Neuronal stem cell (in vitro differentiated cells): ENCODE measurements around the gene CELF1.
A peak's percentile ranks its signal among the peaks of the same experiment; 100 is the strongest.

ENCODE experiments used
- DNase-seq: peaks from one replicate; pipeline ENCODE4 v3.0.0-alpha.2; 2013; ENCODE audit warnings: low spot score
- H2AFZ ChIP-seq: one replicate; pipeline ENCODE4 v1.6.1; 2013; ENCODE audit warnings: mild to moderate bottlenecking, low read length, inconsistent platforms
- H2AK5ac ChIP-seq: 2 replicates; pipeline ENCODE4 v1.6.1; 2013; ENCODE audit warnings: low read depth, mild to moderate bottlenecking, inconsistent platforms, low read length, moderate library complexity, mixed read lengths
- H2BK120ac ChIP-seq: 2 replicates; pipeline ENCODE4 v1.6.1; 2013; ENCODE audit warnings: low read depth, mild to moderate bottlenecking, inconsistent platforms, low read length, moderate library complexity, mixed read lengths
- H2BK12ac ChIP-seq: one replicate; pipeline ENCODE4 v1.6.1; 2013; ENCODE audit warnings: low read length, inconsistent platforms
- H2BK15ac ChIP-seq: 2 replicates; pipeline ENCODE4 v1.6.1; 2013; ENCODE audit warnings: mild to moderate bottlenecking, low read length, inconsistent platforms, mixed read lengths
- H2BK5ac ChIP-seq: one replicate; pipeline ENCODE4 v1.6.1; 2013; ENCODE audit warnings: inconsistent platforms, mild to moderate bottlenecking, low read length, moderate library complexity
- H3K14ac ChIP-seq: one replicate; pipeline ENCODE4 v1.6.1; 2013; ENCODE audit warnings: low read length, inconsistent platforms
- H3K18ac ChIP-seq: 2 replicates; pipeline ENCODE4 v1.6.1; 2013; ENCODE audit warnings: low read length, inconsistent platforms
- H3K23ac ChIP-seq: 2 replicates; pipeline ENCODE4 v1.6.1; 2013; ENCODE audit warnings: low read depth, mild to moderate bottlenecking, mixed read lengths, low read length, inconsistent platforms; ENCODE audit not compliant: poor library complexity
- H3K27ac ChIP-seq: replicated peaks from 3 replicates; pipeline ENCODE4 v1.5.1; 2013; ENCODE audit warnings: low read length, inconsistent platforms
- H3K27me3 ChIP-seq, 3 experiments: 2 replicates each; pipeline ENCODE4 v1.6.1; 2013; ENCODE audit warnings: low read length in 3 of 3, mild to moderate bottlenecking in 2 of 3, inconsistent platforms in 1 of 3, low read depth in 1 of 3, mixed read lengths in 1 of 3, moderate library complexity in 1 of 3; ENCODE audit not compliant: control insufficient read depth in 3 of 3, insufficient read depth in 3 of 3
- H3K36me3 ChIP-seq, 2 donors: replicated peaks in 1 of 2; 2 replicates each; pipeline ENCODE4 v1.6.1; 2013; ENCODE audit warnings: low read length in 2 of 2; ENCODE audit not compliant: control insufficient read depth in 2 of 2, insufficient read depth in 2 of 2
- H3K4ac ChIP-seq: 2 replicates; pipeline ENCODE4 v1.6.1; 2013; ENCODE audit warnings: inconsistent platforms, mild to moderate bottlenecking, low read length, moderate library complexity
- H3K4me1 ChIP-seq, 2 donors: 1 replicate in 1 of 2; 2 replicates in 1 of 2; pipeline ENCODE4 v1.6.1; 2013; ENCODE audit warnings: low read length in 2 of 2, low read depth in 1 of 2; ENCODE audit not compliant: control insufficient read depth in 2 of 2, insufficient read depth in 1 of 2
- H3K4me2 ChIP-seq: one replicate; pipeline ENCODE4 v1.6.1; 2013; ENCODE audit warnings: mild to moderate bottlenecking, low read length, inconsistent platforms; ENCODE audit not compliant: insufficient read depth, poor library complexity, severe bottlenecking
- H3K4me3 ChIP-seq, 2 donors: 2 replicates each; pipeline ENCODE4 v1.5.1; 2013; ENCODE audit warnings: low read length in 2 of 2, mild to moderate bottlenecking in 2 of 2, inconsistent platforms in 1 of 2, moderate library complexity in 1 of 2
- H3K79me1 ChIP-seq: one replicate; pipeline ENCODE4 v1.6.1; 2013; ENCODE audit warnings: low read depth, mild to moderate bottlenecking, inconsistent platforms, low read length, moderate library complexity
- H3K9ac ChIP-seq: one replicate; pipeline ENCODE4 v1.6.1; 2013; ENCODE audit warnings: mild to moderate bottlenecking, low read depth, low read length, inconsistent platforms; ENCODE audit not compliant: poor library complexity
- H3K9me3 ChIP-seq, 2 donors: replicated peaks in 1 of 2; 2 replicates each; pipeline versions ENCODE3 to v1.6.1; 2013; ENCODE audit warnings: low read length in 2 of 2, mild to moderate bottlenecking in 2 of 2, inconsistent platforms in 1 of 2, low read depth in 1 of 2, mixed read lengths in 1 of 2, moderate library complexity in 1 of 2; ENCODE audit not compliant: control insufficient read depth in 2 of 2, insufficient read depth in 1 of 2
- H4K8ac ChIP-seq: one replicate; pipeline ENCODE4 v1.6.1; 2013; ENCODE audit warnings: low read depth, mild to moderate bottlenecking, inconsistent platforms, low read length, moderate library complexity
- H4K91ac ChIP-seq: one replicate; pipeline ENCODE4 v1.6.1; 2013; ENCODE audit warnings: low read length, low read depth, mild to moderate bottlenecking, inconsistent platforms; ENCODE audit not compliant: poor library complexity
- WGBS, 2 donors: extraction: QIAGEN DNeasy Blood & Tissue Kit; methylation state at CpG; one replicate each; pipeline ENCODE4 v1.1.7; 2013; ENCODE audit warnings: missing lambda C conversion rate in 2 of 2, mixed read lengths in 1 of 2; ENCODE audit not compliant: insufficient read length in 2 of 2, insufficient replicate concordance in 1 of 2; ENCODE audit errors: extremely low coverage in 2 of 2; 5-methylcytosine and 5-hydroxymethylcytosine counted together

Gene CELF1

GRCh38 chr11:47446833-47447232 is 106.1 kb downstream of the CELF1 start:
- no peak for DNase-seq
- Histone ChIP-seq H3K4me2 (peak overlapping the region; percentile 18), H3K14ac (peak overlapping the region; percentile 8), H2BK15ac (no peak overlapping the region), H3K27me3 (peaks cover 0 to 5% (median 0%) of the 10 kb centered on the region in 3 experiments), H3K9ac (no peak overlapping the region), H2BK12ac (no peak overlapping the region), H3K4me3 (no peak overlapping the region), H2AFZ (no peak overlapping the region), H4K91ac (no peak overlapping the region), H3K23ac (no peak overlapping the region), H3K79me1 (no peaks in the 10 kb centered on the region), H3K9me3 (no peaks in the 10 kb centered on the region), H3K4me1 (no peaks in the 10 kb centered on the region), H2BK5ac (no peak overlapping the region), H3K36me3 (no peaks in the 10 kb centered on the region), H4K8ac (no peak overlapping the region), H2BK120ac (no peak overlapping the region), H3K4ac (no peak overlapping the region), H3K27ac (no peak overlapping the region), H3K18ac (peak overlapping the region; percentile 11), H2AK5ac (no peak overlapping the region)
- WGBS, 2 donors = no CpG with 5 or more reads among the region's 9 CpGs

GRCh38 chr11:47445840-47446239 is 107.1 kb downstream of the CELF1 start:
- Histone ChIP-seq H2BK120ac (no peak overlapping the region), H2BK12ac (no peak overlapping the region), H3K27me3 (peaks cover 0 to 5% (median 0%) of the 10 kb centered on the region in 3 experiments), H3K18ac (no peak overlapping the region), H3K4me3 (no peak overlapping the region), H3K4ac (no peak overlapping the region), H3K79me1 (no peaks in the 10 kb centered on the region), H4K91ac (no peak overlapping the region), H3K4me2 (no peak overlapping the region), H3K23ac (no peak overlapping the region), H3K9ac (no peak overlapping the region), H3K9me3 (no peaks in the 10 kb centered on the region), H2BK5ac (no peak overlapping the region), H2AK5ac (no peak overlapping the region), H3K14ac (no peak overlapping the region), H2AFZ (no peak overlapping the region), H3K27ac (no peak overlapping the region), H3K36me3 (no peaks in the 10 kb centered on the region), H4K8ac (no peak overlapping the region), H2BK15ac (no peak overlapping the region), H3K4me1 (no peaks in the 10 kb centered on the region)
- DNase-seq = no peak
- WGBS, 2 donors = no CpG with 5 or more reads among the region's 4 CpGs

- Histone ChIP-seq H2BK5ac (no peak overlapping the region), H3K27ac (no peak overlapping the region), H3K14ac (no peak overlapping the region), H2BK15ac (no peak overlapping the region), H3K4me1 (no peaks in the 10 kb centered on the region), H3K4me2 (no peak overlapping the region), H3K4ac (no peak overlapping the region), H2AK5ac (no peak overlapping the region), H3K18ac (no peak overlapping the region), H2BK120ac (no peak overlapping the region), H3K9me3 (no peaks in the 10 kb centered on the region), H3K9ac (no peak overlapping the region), H3K4me3 (no peak overlapping the region), H3K36me3 (no peaks in the 10 kb centered on the region), H3K23ac (no peak overlapping the region), H2AFZ (no peak overlapping the region), H4K8ac (no peak overlapping the region), H2BK12ac (no peak overlapping the region), H3K27me3 (peaks cover 0 to 5% (median 0%) of the 10 kb centered on the region in 3 experiments), H4K91ac (no peak overlapping the region), H3K79me1 (no peaks in the 10 kb centered on the region)
- no CpG with 5 or more reads among the region's 3 CpGs for WGBS, 2 donors
- DNase-seq = no peak
Observed at GRCh38 chr11:47443817-47444216, 109.1 kb downstream of the CELF1 start.

- no peak overlapping the region for H3K14ac ChIP-seq
- DNase-seq = no peak
- WGBS, 2 donors = no CpG with 5 or more reads among the region's 12 CpGs
Observed at GRCh38 chr11:47443028-47443700, 109.8 kb downstream of the CELF1 start.

More at GRCh38 chr11:47443028-47443700, 109.8 kb downstream of the CELF1 start:
- Histone ChIP-seq H3K9ac (no peak overlapping the region), H2BK15ac (no peak overlapping the region), H2BK12ac (no peak overlapping the region), H3K27me3 (peaks cover 0 to 5% (median 0%) of the 10 kb centered on the region in 3 experiments), H3K23ac (no peak overlapping the region), H3K18ac (no peak overlapping the region), H2AK5ac (no peak overlapping the region), H3K9me3 (no peaks in the 10 kb centered on the region), H2AFZ (no peak overlapping the region), H3K79me1 (no peaks in the 10 kb centered on the region), H4K91ac (no peak overlapping the region), H3K4me1 (peaks cover 0 to under 1% of the 10 kb centered on the region in 2 donors), H3K36me3 (no peaks in the 10 kb centered on the region), H3K4me3 (no peak overlapping the region), H2BK5ac (no peak overlapping the region), H3K4ac (no peak overlapping the region), H2BK120ac (no peak overlapping the region), H3K4me2 (no peak overlapping the region), H4K8ac (no peak overlapping the region), H3K27ac (no peak overlapping the region)
